HuH-7.5 (cell line): ENCODE data around the gene SIK1.

Experiments
- DNase-seq: peaks from one replicate; pipeline ENCODE4 v3.0.0; 2011; ENCODE audit warnings: low spot score

Gene SIK1

GRCh38 chr21:43367296-43367695, 59.6 kb downstream of the SIK1 start:
- no peak for DNase-seq

DNA sequence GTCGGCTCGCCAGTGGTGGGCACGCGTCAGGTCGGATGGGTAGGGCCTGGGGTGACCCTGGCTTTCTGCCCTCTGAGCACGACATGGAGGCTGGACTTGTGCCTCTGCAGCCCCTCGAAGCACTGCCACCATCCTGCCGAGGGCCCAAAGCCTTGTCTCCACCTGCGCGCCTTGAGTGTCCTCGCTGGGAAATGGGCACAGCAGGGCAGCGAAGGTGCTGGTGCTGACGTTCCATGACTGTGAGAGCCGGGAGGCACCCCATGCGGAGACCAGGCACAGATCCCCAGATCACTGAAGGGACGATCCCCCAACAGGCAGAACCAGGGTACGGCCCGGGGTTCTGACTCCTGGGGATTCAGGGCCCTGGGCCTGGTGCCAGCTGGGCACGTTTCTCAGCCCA, 60.3 kb downstream of the SIK1 start:
- DNase-seq = no peak

DNA sequence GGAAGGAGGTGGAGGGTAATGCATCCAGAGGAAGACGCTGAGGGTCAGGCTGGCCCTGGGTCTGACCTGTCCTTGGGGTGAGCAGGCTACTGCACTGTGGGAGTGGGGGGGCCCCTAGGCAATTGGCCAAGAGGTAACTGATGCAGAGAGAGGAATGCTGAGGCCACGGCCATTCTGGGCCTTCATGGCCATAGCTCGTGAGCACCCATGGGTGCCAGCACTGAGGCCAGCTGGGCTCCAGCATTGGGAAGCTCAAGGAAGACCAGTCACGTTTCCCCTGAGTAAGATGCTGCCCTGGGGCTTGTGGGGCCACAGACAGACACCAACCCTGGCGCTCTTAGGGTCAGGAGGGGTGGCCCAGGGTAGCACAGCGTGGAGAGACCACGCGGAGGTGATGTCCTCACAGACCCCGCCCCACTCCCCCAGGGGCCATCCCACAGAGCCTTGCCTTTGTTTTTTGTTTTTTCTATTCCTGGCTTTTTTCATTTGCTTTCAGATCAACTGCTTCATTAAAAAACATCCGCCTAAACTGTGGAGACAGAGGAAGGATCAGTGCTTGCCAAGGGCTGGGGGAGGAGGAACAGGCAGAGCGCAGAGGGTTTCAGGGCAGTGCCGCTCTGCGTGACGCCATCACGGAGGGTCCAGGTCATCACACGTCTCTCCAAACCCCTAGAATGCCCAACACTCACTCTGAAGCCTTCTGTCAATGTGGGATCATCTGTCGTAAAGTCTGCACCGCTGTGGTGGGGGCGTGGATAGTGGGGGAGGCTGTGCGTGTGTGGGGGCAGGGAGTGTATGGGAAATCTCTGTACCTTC, 61.1 kb downstream of the SIK1 start:
- DNase-seq = no peak

GRCh38 chr21:43364851-43365424, 62.0 kb downstream of the SIK1 start:
- DNase-seq = no peak
